ENCODE measurements around the gene SLC7A6.

The SLC7A6 gene

DNA sequence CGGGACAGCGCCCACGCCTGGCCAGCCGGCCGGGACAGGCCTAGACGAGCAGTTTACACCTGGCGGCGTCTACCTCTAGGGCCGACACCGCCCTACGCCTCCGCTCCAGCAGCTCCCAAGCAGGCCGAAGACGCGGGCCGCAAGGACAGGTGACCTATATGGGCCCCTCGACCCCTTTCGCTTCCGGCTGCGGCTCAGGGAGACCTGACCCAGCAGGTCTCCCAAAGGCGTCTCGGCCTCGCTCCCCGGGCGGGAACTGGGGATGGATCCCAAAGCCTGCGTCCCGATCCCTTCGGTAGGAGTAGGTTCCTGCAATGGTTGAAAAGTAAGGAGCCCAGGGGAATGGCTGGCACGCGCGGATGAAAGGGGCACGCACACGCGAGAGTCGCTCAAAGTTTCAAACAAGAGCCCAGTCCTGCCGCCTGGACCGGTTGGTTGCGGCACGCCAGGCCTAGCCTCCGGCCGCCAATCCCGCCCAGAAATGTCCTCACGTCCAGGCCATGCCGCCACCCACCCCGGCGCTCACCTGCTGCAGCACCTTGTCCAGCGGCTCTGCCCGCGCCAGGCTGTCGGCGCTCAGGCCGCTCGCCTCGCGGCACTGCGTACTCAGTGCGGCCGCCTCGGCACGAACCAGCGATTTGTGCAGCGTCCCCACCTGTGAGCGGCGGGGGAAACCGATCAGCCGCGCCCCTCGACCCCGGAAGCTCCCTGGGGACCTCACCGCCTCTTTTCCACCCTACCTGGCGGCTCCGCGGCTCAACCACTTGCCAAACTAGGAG, 29.0 kb upstream of the SLC7A6 start:
- DNase-seq (ENCODE audit: low read depth in 2 of 2), result no peak

DNA sequence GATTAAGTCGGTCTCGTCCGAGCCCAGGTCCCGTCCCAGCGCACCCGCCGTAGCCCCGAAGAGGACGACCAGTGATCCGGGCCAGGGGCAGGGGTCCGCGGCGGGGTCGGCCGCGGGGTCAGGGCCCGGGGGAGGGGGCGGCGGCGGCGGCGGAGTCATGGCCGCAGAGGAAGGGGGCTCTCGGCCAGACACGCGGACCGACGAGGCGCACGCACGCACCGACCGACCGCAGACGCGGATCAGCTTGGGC, 28.5 kb upstream of the SLC7A6 start, which contains the start of gene ESRP2:
Gene ESRP2, minus strand, starts transcription at position 241 of the 250 bp plus-strand sequence. Its CDS starts 82 bp downstream, at position 159.
- DNase-seq (ENCODE audit: low read depth in 2 of 2), result no peak

DNA sequence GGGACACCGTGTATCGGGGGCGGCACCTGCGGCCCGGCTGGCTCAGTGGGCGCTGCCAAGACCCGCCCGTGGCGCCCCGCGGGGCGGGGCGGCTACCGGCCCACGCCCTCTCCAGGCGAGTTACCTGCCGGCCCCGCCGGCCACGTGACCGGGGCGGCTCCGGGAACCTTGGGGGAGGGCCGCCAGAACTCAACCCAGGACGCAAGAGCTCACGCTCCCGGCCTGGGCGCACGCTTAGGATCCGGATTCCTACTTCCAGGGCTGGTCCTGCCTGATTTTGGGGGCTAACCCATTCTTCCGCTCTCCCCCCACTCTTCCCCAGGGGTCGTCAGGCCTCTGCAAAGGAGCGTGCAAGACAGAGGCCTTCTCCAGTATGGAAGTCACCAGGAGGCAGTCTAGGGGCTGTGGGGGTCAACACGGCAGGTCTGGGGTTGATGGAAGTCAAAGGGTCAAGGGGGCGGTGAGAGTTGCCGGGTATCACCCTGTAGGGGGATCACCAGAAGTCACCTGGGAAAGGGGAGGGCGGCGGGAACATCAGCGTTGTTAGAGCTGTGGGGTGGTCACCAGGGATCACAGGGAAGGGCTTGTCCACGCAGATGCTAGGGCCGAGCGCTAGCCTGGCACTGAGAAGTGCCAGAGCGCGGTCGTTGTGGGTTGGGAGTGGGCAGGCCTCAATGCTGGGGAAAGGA, 28.0 kb upstream of the SLC7A6 start:
- no peak for DNase-seq (ENCODE audit: low read depth in 2 of 2)

DNA sequence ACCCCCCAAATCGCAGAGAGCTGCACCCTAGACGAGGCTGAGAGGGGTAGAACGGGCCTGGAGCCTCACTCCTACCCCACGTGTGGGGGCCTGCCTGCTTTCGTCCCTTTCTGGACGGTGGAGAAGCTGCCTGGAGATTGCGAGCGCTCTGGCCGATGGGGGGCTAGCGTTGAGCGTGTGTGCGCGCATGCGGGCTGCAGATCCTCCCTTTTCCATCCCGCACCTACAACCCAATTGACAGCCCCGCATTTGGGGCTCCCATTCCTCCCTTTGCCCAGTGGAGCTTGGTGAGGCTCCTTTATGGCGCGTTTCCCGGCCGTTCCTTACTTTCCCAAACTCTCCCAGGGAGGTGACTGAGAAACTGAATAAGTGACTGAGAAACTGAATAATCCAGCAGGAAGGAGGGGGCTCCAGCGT, 27.5 kb upstream of the SLC7A6 start:
- no peak for DNase-seq (ENCODE audit: low read depth in 2 of 2)

DNA sequence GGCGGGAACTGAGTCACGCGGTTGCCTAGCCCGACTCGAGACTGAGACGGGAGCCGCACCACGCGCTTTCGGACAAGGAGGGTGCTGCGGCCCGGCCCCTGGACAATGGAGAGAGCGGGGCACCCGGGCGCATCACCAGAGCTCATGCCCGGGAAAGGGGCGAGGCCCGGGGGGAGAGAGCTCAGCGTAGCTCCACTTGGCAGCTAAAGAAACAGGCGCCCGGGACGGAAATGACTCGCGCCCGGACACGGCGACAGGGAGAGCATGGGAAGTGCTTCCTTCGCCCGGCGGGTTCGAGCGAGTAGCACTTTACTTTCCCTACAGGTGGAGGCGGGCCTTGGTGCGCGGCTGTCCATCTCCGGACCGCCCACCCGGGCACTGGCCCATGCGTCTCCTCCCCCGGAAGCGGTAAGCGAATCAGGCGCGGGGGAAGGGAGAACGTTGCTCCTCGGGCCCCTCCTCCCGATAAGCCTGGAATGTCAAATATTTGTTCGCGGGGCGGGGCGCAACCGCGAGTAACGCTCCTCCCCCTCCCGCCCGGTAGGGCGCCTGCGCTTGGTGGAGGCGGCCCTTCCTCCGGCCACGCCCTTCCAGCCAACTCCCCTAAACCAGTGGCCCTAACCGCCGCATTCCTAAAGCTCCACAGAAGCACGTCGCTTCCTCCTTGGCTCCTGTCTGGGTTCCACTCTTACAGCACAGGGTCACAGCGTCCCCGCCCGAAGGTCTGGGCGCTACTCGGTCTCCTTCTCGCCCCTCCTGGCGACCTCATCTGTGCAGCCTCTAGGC, 26.9 kb upstream of the SLC7A6 start:
- DNase-seq (ENCODE audit: low read depth in 2 of 2), result peak; percentile 72 to 77

DNA sequence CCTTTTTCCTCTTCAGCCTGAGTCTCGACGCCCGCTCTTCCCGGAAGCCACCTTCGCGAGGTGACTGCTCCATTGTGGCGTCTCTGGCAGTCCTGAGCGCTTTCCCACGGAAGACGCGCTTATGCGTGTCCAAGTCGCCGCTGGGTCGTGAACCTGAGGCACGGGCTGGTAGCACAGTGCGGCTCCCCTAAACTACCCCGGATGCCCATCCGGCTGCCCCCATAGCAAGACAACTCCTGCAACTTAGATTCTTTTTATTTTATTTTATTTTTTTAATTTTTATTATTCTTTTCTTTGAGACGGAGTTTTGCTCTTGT, 26.3 kb upstream of the SLC7A6 start:
- DNase-seq (ENCODE audit: low read depth in 2 of 2), result no peak

DNA sequence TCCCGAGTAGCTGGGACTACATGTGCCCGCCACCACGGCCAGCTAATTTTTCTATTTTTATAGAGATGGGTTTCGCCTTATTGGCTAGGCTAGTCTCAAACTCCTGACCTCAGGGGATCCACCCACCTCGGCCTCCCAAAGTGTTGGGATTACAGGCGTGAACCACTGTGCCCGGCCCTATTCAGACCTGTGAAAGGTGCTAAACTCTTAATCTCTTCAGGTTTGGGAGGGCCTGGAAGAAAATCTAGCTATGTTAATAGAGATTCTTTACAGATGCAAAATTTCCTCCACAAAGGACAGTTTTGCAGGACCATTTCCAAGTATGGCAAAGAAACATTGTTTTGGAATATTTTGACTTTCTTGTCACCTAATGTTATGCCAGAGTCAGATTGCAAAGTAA, 22.2 kb upstream of the SLC7A6 start:
- DNase-seq (ENCODE audit: low read depth in 2 of 2), result no peak

DNA sequence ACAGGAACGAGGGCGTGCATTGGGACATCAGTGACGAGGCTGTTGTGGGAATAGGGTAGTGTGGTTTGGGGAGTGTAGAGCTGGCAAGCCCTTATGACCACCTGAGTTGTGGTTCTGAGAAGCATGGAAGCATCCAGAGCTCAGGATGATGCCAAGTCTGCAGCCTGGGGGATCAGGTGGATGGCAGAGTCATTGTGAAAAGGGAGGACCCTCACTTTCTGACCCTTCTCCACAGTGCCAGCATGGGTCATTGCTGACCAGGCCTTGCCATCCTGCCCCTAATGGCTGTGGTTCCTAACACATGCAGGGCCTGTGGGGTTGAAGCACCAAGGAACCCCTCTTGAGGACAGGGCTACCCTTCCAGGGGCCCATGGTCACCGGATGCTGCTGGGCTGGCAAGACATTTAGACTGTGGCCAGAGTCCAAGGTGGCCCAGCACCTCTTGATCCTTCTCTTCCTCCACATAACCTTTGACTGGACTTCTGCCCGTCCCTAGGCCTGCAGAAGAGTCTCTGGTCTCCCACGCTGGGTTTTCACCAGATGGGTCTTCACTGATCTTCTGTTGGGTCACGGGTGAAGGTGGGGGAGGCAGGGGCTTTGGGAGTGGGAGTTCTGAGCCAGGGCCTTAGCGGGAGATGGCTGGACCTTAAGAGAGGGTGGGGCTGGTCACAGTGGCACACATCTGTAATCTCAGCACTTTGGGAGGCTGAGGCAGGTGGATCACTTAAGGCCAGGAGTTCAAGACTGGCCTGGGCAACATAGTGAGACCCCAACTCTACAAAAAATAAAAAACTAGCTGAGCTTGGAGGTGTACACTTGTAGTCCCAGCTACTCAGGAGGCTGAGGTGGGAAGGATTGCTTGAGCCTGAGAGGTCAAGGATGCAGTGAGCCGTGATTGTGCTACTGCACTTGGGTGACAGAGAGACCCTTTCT, 21.1 kb upstream of the SLC7A6 start:
- no peak for DNase-seq (ENCODE audit: low read depth in 2 of 2)

DNA sequence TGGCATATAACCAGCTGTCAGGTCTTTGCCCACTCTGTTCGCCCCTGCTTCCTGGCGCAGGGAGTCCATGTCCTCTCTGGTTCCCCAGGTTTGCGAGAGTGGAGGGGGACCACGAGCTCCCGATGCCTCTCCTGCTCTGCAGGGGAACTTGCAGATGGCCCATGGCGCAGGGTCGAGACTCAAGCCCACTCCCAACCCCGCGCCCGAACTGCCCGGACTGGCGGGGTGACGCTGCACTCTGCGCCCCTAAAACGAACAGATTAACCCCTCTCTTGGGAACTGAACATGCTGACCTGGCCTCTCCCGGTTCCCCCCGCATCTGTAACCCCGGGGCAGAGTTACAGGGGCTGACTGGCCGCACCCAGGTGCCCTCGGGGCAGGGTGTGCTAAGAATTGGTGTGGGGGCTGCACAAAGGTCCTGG, 19.8 kb upstream of the SLC7A6 start:
- DNase-seq (ENCODE audit: low read depth in 2 of 2), result no peak

DNA sequence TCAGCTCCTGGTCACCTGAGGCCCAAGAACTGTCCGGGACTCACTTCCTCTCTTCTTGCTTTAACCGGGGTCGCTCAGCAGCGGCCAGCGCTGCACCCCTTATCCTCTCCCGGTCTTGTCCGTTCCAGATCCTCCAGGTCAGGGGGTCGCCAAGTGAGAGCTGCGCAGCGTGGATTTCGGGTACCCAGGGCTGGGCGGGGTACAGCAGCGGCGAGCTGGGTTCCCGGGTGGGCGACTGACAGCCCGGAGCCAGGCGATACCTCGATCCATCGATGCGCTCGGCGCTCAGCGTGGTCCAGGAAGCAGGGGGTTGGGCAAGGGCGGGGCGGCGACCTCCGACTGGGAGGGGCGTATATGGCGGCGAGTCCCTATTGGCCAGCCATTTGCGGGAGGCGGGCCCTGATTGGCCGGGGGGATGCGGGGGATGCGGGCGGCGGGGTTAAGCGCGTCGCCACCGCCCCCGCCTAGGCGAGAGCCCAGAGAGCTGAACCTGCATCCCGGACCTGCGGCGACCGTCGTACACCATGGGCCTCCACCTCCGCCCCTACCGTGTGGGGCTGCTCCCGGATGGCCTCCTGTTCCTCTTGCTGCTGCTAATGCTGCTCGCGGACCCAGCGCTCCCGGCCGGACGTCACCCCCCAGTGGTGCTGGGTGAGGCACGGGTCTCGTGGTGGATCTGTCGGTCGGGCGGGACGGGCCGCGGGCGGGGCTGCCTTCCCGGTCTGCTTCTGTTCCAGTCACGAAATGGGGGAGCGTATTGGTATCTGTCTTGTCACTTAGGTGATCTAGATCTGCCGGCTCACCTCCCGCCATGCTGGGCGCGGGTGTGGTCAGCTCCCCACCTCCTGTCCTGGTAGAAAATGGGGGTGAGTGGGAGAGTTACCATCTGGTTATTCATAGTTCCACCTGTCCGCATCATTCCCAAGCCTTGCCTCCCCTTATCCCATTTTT, 19.1 kb upstream of the SLC7A6 start, which contains the start of gene PLA2G15:
Gene PLA2G15, plus strand, starts transcription at position 471 of the 951 bp plus-strand sequence. Its CDS starts 54 bp downstream, at position 525.
- DNase-seq (ENCODE audit: low read depth in 2 of 2), result peak; percentile 93 to 94

DNA sequence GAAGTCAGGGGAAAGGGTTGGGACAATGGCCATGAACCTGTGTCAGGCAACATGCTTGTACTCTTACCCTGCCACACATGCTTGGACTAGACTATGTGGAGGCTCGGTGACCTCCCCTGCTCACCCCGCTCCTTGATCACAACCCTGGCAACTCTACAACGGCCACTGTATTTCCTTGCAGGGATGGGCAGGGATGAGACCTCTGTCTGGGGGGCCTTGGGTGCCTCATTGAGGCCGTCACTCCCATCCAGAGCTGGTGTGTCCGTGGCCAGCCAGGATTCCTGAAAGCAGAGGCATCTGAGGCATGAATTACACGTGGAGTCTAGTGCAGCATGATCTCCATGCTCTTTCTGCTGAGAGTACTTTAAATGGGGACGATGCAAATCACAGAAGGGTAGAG, 18.2 kb upstream of the SLC7A6 start:
- DNase-seq (ENCODE audit: low read depth in 2 of 2), result no peak

DNA sequence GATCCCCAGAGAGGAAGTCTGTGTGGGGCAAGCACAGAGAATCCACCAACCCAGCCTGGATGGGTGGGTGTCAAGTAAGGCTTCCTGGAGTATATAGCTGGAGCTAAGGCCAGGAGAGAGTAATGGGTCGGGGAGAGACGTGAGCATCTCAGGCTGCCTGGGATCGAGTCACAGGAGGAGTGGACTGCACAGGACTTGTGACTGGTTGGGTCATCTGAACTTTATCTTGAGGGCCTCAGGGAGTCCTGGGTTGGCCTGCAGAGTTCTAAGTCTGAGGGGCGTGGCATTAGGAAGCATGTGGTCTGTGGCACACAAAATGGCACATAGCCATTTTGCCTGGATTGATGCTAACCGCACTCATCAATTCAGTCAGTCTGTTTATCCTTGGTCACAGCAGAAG, 17.7 kb upstream of the SLC7A6 start:
- no peak for DNase-seq (ENCODE audit: low read depth in 2 of 2)

DNA sequence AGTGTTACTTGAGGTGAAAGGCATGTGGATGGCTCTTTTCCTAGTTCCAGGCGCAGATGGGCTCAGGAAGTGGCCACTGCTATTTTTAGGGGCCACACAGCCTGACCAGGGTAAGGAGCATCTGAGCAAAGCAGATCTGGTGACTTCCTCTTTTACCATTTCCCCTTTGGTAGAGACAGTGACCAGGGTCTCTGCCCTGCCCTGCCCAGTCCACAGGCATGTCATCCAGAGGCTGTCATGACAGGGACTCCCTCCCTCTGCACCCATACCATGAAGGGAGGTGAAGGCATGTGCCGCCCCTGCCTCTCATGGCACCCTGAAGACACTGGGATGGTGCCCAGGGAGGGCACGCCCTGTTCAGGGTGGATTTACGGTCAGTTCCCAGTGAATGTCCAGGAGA, 16.9 kb upstream of the SLC7A6 start:
- no peak for DNase-seq (ENCODE audit: low read depth in 2 of 2)

DNA sequence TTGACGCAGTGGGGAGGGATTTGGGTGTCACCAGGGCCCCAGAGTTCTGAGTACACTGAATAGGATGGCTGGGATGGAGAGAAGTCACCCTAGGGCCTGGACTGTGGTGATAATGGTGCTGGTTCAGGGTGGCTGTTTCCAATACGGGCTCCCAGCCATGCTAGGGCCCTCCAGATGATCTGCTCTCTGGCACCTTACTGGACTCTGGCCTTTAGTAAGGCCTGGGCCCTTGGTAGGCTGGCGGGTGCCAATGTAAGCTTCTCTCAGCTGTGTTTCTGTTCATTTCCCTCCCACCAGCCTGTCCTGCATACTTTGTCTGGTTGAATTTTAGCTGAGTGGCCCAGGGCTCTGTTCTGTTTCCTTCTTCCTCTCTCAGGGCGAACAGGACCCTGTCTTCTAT, 16.4 kb upstream of the SLC7A6 start:
- no peak for DNase-seq (ENCODE audit: low read depth in 2 of 2)

DNA sequence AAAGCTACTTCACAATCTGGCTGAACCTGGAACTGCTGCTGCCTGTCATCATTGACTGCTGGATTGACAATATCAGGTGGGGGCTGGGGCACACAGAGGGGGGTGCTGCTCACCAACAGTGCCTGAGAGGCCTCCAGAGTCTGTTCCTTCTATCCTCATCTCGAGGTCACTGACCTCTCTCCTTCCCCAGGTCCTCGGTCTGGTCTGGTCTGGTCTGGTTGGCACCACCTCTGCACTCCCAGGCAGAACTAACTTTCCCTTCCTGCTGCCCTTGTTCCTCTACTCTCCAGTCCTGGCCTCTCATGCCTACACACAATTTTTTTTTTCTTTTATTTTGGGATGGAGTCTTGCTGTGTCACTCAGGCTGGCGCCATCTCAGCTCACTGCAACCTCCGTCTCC, 15.0 kb upstream of the SLC7A6 start:
- no peak for DNase-seq (ENCODE audit: low read depth in 2 of 2)

DNA sequence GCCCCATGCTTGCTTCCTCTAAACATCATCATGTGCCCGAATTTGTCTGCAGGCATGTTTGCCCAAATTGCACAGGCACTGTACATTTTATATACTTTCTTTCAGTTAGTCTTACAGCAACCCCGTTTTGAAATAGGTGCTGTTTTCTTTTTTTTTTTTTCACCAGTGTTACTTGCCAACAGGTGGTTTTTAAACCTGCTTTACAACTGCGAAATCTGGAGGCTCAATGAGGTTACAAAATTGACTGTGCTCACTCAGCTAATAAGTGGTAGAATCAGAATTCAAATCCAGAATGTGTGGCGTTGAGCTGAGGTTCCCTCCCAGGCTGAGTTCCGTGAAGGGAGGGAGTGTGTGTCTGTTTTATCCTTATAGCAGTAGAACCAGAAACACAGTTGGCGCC, 13.4 kb upstream of the SLC7A6 start:
- no peak for DNase-seq (ENCODE audit: low read depth in 2 of 2)

DNA sequence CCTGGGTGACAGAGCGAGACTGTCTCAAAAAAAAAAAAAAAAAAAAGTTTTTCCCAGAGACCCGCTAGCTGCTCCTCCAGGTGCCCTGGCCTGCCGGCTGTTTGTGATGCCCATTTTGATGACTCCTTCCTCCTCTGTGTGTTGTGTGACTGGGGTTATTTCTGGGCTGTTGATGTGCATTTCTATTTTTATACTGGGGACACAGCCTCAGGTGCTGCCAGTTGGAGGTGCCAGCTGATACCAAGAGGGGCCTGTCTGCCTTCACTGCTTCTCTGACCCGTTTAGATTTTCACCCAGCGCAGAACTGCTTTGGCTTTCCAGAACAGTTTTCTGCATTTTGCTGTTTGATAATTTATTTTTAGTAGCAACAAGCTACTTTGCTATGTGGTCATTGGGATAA, 12.5 kb upstream of the SLC7A6 start:
- DNase-seq (ENCODE audit: low read depth in 2 of 2), result no peak

DNA sequence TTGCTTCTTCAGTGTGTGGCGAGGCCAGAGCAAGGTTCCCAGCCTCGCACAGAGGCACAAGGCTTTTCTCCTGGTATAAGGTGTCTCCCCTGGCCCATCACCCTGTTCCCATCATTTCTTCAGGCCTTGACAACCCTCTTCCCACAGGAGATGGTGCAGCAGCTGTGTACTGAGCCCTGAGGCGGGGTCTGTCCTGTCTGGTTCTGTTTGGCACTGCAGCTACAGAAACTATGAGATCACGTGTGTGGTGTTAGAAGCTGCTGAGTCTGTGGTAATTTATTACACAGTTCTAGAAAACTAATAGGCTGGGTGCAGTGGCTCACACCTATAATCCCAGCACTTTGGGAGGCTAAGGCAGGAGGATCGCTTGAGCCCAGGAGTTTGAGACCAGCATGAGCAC, 11.9 kb upstream of the SLC7A6 start:
- DNase-seq (ENCODE audit: low read depth in 2 of 2), result no peak

DNA sequence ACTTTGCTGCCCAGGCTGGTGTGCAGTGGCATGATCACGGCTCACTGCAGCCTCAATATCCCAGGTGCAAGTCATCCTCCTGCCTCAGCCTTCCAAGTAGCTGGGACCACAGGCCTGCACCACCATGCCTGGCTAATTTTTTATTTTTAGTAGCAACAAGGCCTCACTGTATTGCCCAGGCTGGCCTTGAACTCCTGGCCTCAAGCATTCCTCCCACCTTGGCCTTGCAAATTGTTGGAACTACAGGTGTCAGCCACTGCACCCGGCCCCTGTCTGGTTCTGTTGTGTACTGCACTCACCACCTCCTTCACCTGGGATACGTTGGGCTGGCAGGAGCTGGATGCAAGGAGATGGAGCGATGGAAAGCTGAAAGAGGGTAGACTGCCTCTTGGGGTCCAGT, 10.6 kb upstream of the SLC7A6 start:
- DNase-seq (ENCODE audit: low read depth in 2 of 2), result no peak

DNA sequence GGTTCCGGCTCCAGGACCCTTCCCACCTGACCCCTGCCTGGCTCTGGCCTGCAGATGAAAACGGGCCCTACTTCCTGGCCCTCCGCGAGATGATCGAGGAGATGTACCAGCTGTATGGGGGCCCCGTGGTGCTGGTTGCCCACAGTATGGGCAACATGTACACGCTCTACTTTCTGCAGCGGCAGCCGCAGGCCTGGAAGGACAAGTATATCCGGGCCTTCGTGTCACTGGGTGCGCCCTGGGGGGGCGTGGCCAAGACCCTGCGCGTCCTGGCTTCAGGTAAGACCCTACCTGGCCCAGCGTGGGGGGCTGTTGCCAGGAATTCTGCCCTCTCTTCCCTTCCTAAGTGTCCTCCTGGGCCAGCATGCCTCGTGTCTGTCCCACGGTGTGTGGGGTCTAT, 8.6 kb upstream of the SLC7A6 start:
- no peak for DNase-seq (ENCODE audit: low read depth in 2 of 2)

Measured in activated CD8-positive, alpha-beta memory T cell treated with anti-CD3 and anti-CD28 coated beads for 4 hours (primary cell).